Erythroblast (primary cell): ENCODE measurements around the gene BCL2.

Source experiments
- DNase-seq, 2 experiments: peaks; one replicate each; lab custom pipeline; 2025; lab: John Stamatoyannopoulos, UW
- GATA1 ChIP-seq: IDR thresholded peaks from 2 replicates; pipeline ENCODE4 v1.6.1; 2011; ENCODE audit warnings: low read depth, mild to moderate bottlenecking, control low read depth, low read length, moderate library complexity
- POLR2A ChIP-seq: IDR thresholded peaks from 2 replicates; pipeline ENCODE4 v1.6.1; 2011; ENCODE audit warnings: mild to moderate bottlenecking, low read length

BCL2 gene

GRCh38 chr18:63158012-63158631 lies 161.4 kb downstream of the BCL2 start:
- TF ChIP-seq POLR2A: no peak
- no peak for TF ChIP-seq GATA1
- no peak for DNase-seq

GRCh38 chr18:63157293-63158011 lies 162.1 kb downstream of the BCL2 start:
- no peak for DNase-seq
- no peak for TF ChIP-seq POLR2A
- no peak for TF ChIP-seq GATA1

GRCh38 chr18:63155910-63156773 lies 163.4 kb downstream of the BCL2 start:
- no peak for DNase-seq
- TF ChIP-seq GATA1 (no peak), POLR2A (no peak)

- peak; percentile 58 to 71 for DNase-seq
- TF ChIP-seq GATA1 (no peak), POLR2A (no peak)
Measured at GRCh38 chr18:63155169-63155852, 164.3 kb downstream of the BCL2 start.

- TF ChIP-seq GATA1 (no peak), POLR2A (no peak)
Measured at GRCh38 chr18:63154350-63155152, 165.0 kb downstream of the BCL2 start.

GRCh38 chr18:63152791-63153190 lies 166.8 kb downstream of the BCL2 start:
- DNase-seq: no peak
- no peak for TF ChIP-seq GATA1
- TF ChIP-seq POLR2A: no peak

More at GRCh38 chr18:63154350-63155152, 165.0 kb downstream of the BCL2 start:
- no peak for DNase-seq

- TF ChIP-seq POLR2A: no peak
- TF ChIP-seq GATA1: no peak
- DNase-seq: no peak
Measured at GRCh38 chr18:63152096-63152495, 167.5 kb downstream of the BCL2 start.

GRCh38 chr18:63151539-63151938 lies 168.0 kb downstream of the BCL2 start:
- no peak for TF ChIP-seq GATA1
- no peak for TF ChIP-seq POLR2A
- DNase-seq: no peak

GRCh38 chr18:63150942-63151421 lies 168.6 kb downstream of the BCL2 start:
- no peak for TF ChIP-seq POLR2A
- no peak for TF ChIP-seq GATA1
- DNase-seq: no peak

- no peak for TF ChIP-seq POLR2A
- DNase-seq: no peak
Measured at GRCh38 chr18:63150326-63150725, 169.2 kb downstream of the BCL2 start.

- DNase-seq: no peak
- TF ChIP-seq POLR2A (no peak), GATA1 (no peak)
Measured at GRCh38 chr18:63149302-63149587, 170.3 kb downstream of the BCL2 start.

- no peak for TF ChIP-seq POLR2A
- no peak for DNase-seq
Measured at GRCh38 chr18:63148449-63149301, 170.9 kb downstream of the BCL2 start.
